DND-41 (cell line): ENCODE data around the gene TMBIM6.

Experiments used
- CTCF ChIP-seq: IDR thresholded peaks from 2 replicates; pipeline ENCODE4 v1.5.1; 2012; ENCODE audit warnings: borderline replicate concordance, low read length, moderate library complexity, mild to moderate bottlenecking; ENCODE audit not compliant: poor library complexity, severe bottlenecking; ENCODE audit errors: extremely low read depth
- EZH2 ChIP-seq: IDR thresholded peaks from 3 replicates; pipeline ENCODE4 v1.6.1; 2012; ENCODE audit warnings: borderline replicate concordance, low read depth, mild to moderate bottlenecking, moderate library complexity, low read length, inconsistent platforms; ENCODE audit not compliant: severe bottlenecking

GRCh38 chr12:49720214-49720613 lies 21.1 kb upstream of the TMBIM6 start:
- TF ChIP-seq CTCF (peak; percentile 31), EZH2 (no peak)
